OCI-LY7 (cell line): ENCODE measurements around the gene TPCN1. TPM values are rescaled to one million over a fixed set of nuclear protein-coding genes. Genes with fewer than 3 reads are reported as not detected.

ENCODE experiments used
- BruUV-seq: library from RNA; stranded (reverse); fragments of 400-500 nt; replicated peaks from 2 replicates; lab custom pipeline; 2021; lab: Mats Ljungman, UMichigan
- CTCF ChIA-PET: fragments of 300-600 bp; sonication (Branson Sonifier 250); formaldehyde crosslinking; loops from one replicate; lab custom pipeline; 2022; ENCODE audit warnings: antibody characterized with exemption; ENCODE audit not compliant: unreplicated experiment; lab: Charles Lee
- POLR2A ChIA-PET: fragments of 300-600 bp; sonication (Branson Sonifier 250); formaldehyde crosslinking; loops from one replicate; lab custom pipeline; 2022; ENCODE audit warnings: antibody characterized with exemption; lab: Charles Lee
- DNase-seq: peaks from one replicate; pipeline ENCODE4 v3.0.0-alpha.2; 2015; ENCODE audit warnings: low spot score
- H2AFZ ChIP-seq: fragments of 200-600 bp; sonication (generic), shearing (Covaris generic); 2 replicates; pipeline ENCODE4 v1.6.1; 2014; ENCODE audit warnings: mild to moderate bottlenecking, antibody characterized with exemption, low read length, moderate library complexity
- H3K27ac ChIP-seq: fragments of 200-600 bp; sonication (generic); 2 replicates; pipeline ENCODE4 v1.5.1; 2014; ENCODE audit warnings: mixed run types, low read depth, mild to moderate bottlenecking, moderate library complexity, low read length, inconsistent platforms; ENCODE audit not compliant: poor library complexity, severe bottlenecking
- H3K36me3 ChIP-seq: fragments of 200-600 bp; sonication (generic); 2 replicates; pipeline ENCODE4 v1.6.1; 2014; ENCODE audit warnings: mild to moderate bottlenecking, antibody characterized with exemption, low read length, moderate library complexity, mixed read lengths; ENCODE audit not compliant: insufficient read depth
- H3K4me1 ChIP-seq: fragments of 200-600 bp; sonication (generic); 2 replicates; pipeline ENCODE4 v1.5.1; 2014; ENCODE audit warnings: mild to moderate bottlenecking, low read length; ENCODE audit not compliant: insufficient read depth, poor library complexity, severe bottlenecking
- H3K4me2 ChIP-seq: fragments of 200-600 bp; sonication (generic); 2 replicates; pipeline ENCODE4 v1.6.1; 2014; ENCODE audit warnings: mild to moderate bottlenecking, low read length
- H3K4me3 ChIP-seq: fragments of 200-600 bp; sonication (generic); 2 replicates; pipeline ENCODE4 v1.5.1; 2014; ENCODE audit warnings: mild to moderate bottlenecking, low read depth, low read length; ENCODE audit not compliant: poor library complexity, severe bottlenecking
- H3K79me2 ChIP-seq: fragments of 200-600 bp; sonication (generic); 2 replicates; pipeline ENCODE4 v1.6.1; 2016; ENCODE audit warnings: low read depth, mild to moderate bottlenecking, low read length, moderate library complexity, mixed read lengths; ENCODE audit not compliant: insufficient read depth
- H3K9me2 ChIP-seq: fragments of 200-600 bp; sonication (generic); 2 replicates; pipeline ENCODE4 v1.6.1; 2016; ENCODE audit warnings: mild to moderate bottlenecking, low read length, mixed read lengths; ENCODE audit not compliant: insufficient read depth
- H3K9me3 ChIP-seq: fragments of 200-600 bp; sonication (generic); 2 replicates; pipeline ENCODE4 v1.6.1; 2014; ENCODE audit warnings: mild to moderate bottlenecking, mixed run types, low read length, mixed read lengths
- H4K20me1 ChIP-seq: fragments of 200-600 bp; sonication (generic); 2 replicates; pipeline ENCODE4 v1.6.1; 2014; ENCODE audit warnings: mild to moderate bottlenecking, antibody characterized with exemption, low read length, moderate library complexity, mixed read lengths; ENCODE audit not compliant: insufficient read depth
- EZH2phosphoT487 ChIP-seq: fragments of 200-600 bp; sonication (generic); IDR thresholded peaks from 2 replicates; pipeline ENCODE4 v1.6.1; 2018; ENCODE audit warnings: low read depth, borderline replicate concordance, mild to moderate bottlenecking, mixed run types, antibody characterized with exemption, low read length, moderate library complexity, mixed read lengths
- intact Hi-C: fragments of 100-400 bp; cut with micrococcal nuclease; formaldehyde crosslinking; loops from one replicate; pipeline ENCODE4 v1.10.0; 2022; ENCODE audit not compliant: unreplicated experiment
- total RNA-seq, 2 experiments: library from RNA; depleted of rRNA in 1 of 2; stranded (reverse); fragments of >200 nt in 1 of 2; shearing (Covaris generic) in 1 of 2; gene quantifications; 2 replicates each; pipeline ENCODE4 v1.2.3, GENCODE V29; 2014 to 2022
- TF ChIP-seq, protein P1 (sequence below): fragments of 200-600 bp; sonication (generic); conservative IDR thresholded peaks from 2 replicates; pipeline ENCODE4 v1.5.1; 2014; ENCODE audit warnings: mild to moderate bottlenecking, antibody characterized with exemption, low read length, moderate library complexity, mixed read lengths

The TPCN1 gene
- total RNA-seq, 2 experiments from 2014 or later = 96.0 to 160 TPM

DNA sequence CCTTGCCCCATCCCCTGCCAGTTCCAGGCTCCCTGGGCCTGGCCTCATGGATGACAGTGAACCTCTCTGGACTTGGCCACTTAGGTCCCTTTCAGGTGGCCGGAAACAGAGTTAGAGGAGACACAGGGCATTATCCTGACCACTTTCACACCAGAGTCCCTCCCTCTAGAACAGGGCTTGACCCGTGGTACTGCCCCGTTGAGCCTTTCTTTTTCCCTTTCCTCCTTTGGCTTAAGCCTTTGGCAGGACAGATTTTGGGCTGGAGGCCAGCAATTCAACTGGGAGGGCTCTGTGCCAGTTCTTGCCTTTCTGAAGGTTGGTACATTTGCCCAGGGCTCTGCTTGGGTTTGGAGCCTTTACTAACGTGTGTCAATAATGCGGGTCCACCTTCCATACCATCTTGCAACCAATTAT is 22.8 kb downstream of the TPCN1 start:
- ChIA-PET CTCF (no interaction called here), POLR2A (no interaction called here)
- Histone ChIP-seq H3K27ac (no peak overlapping the region), H3K79me2 (peaks cover 27% of the 10 kb centered on the region; the same call in 1 of the 2 replicates), H3K4me3 (no peak overlapping the region), H3K4me2 (no peak overlapping the region), H3K4me1 (peaks cover 29% of the 10 kb centered on the region), H3K9me2 (no peaks in the 10 kb centered on the region), H3K9me3 (no peaks in the 10 kb centered on the region), H2AFZ (no peak overlapping the region), H3K36me3 (peaks cover 92% of the 10 kb centered on the region), H4K20me1 (no peaks in the 10 kb centered on the region; the same call in 1 of the 2 replicates)
- no peak for DNase-seq
- intact Hi-C loops = no loop called here
- no peak for TF ChIP-seq EZH2phosphoT487
- TF ChIP-seq, protein P1, sequence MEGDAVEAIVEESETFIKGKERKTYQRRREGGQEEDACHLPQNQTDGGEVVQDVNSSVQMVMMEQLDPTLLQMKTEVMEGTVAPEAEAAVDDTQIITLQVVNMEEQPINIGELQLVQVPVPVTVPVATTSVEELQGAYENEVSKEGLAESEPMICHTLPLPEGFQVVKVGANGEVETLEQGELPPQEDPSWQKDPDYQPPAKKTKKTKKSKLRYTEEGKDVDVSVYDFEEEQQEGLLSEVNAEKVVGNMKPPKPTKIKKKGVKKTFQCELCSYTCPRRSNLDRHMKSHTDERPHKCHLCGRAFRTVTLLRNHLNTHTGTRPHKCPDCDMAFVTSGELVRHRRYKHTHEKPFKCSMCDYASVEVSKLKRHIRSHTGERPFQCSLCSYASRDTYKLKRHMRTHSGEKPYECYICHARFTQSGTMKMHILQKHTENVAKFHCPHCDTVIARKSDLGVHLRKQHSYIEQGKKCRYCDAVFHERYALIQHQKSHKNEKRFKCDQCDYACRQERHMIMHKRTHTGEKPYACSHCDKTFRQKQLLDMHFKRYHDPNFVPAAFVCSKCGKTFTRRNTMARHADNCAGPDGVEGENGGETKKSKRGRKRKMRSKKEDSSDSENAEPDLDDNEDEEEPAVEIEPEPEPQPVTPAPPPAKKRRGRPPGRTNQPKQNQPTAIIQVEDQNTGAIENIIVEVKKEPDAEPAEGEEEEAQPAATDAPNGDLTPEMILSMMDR = no peak
- no TSS peak for BruUV-seq

GRCh38 chr12:113244478-113244958 is 23.3 kb downstream of the TPCN1 start:
- no peak overlapping the region for H3K4me2 ChIP-seq
- no peaks in the 10 kb centered on the region; the same call in 1 of the 2 replicates for H4K20me1 ChIP-seq
- H3K4me1 ChIP-seq = peaks cover 28% of the 10 kb centered on the region
- H3K27ac ChIP-seq = no peak overlapping the region
- BruUV-seq = no TSS peak
- H3K9me2 ChIP-seq = no peaks in the 10 kb centered on the region
- H2AFZ ChIP-seq = no peak overlapping the region
- no peak for DNase-seq
- H3K36me3 ChIP-seq = peaks cover 92% of the 10 kb centered on the region
- CTCF ChIA-PET = no interaction called here
- intact Hi-C loops = no loop called here
- TF ChIP-seq, protein P1 = no peak
- TF ChIP-seq EZH2phosphoT487 = no peak
- POLR2A ChIA-PET = no interaction called here
- H3K9me3 ChIP-seq = no peaks in the 10 kb centered on the region
- H3K4me3 ChIP-seq = no peak overlapping the region
- H3K79me2 ChIP-seq = peaks cover 27% of the 10 kb centered on the region; the same call in 1 of the 2 replicates

- H3K27ac ChIP-seq = no peak overlapping the region
- H3K9me2 ChIP-seq = no peaks in the 10 kb centered on the region
- no peak overlapping the region for H3K4me2 ChIP-seq
- H4K20me1 ChIP-seq = no peaks in the 10 kb centered on the region; the same call in 1 of the 2 replicates
- no peak for TF ChIP-seq EZH2phosphoT487
- TF ChIP-seq, protein P1 = no peak
- peaks cover 91% of the 10 kb centered on the region for H3K36me3 ChIP-seq
- no peak for DNase-seq
- intact Hi-C loops = no loop called here
- ChIA-PET POLR2A (interaction anchor here (0.6 kb wide), 1 partner anchor 23 kb away, joined by 3 read pairs; no protein-coding TSS in a partner anchor), CTCF (no interaction called here)
- H2AFZ ChIP-seq = no peak overlapping the region
- H3K4me1 ChIP-seq = peaks cover 27% of the 10 kb centered on the region
- H3K9me3 ChIP-seq = no peaks in the 10 kb centered on the region
- no peak overlapping the region for H3K4me3 ChIP-seq
- no TSS peak for BruUV-seq
- H3K79me2 ChIP-seq = peaks cover 15% of the 10 kb centered on the region; the same call in 1 of the 2 replicates
These were observed 24.6 kb downstream of the TPCN1 start for GRCh38 chr12:113245695-113246477.
